T-helper 1 cell (primary cell): ENCODE measurements around the gene PLD5.
"Not testable (repeated sequence)": the region's sequence is repeated elsewhere in the genome, so short reads cannot be mapped to it uniquely, and the experiment has no call there.

ENCODE experiments used
- DNase-seq, 5 donors: peaks; one replicate each; pipeline ENCODE4 v3.0.0-alpha.2; 2012 to 2020

The PLD5 gene

DNA sequence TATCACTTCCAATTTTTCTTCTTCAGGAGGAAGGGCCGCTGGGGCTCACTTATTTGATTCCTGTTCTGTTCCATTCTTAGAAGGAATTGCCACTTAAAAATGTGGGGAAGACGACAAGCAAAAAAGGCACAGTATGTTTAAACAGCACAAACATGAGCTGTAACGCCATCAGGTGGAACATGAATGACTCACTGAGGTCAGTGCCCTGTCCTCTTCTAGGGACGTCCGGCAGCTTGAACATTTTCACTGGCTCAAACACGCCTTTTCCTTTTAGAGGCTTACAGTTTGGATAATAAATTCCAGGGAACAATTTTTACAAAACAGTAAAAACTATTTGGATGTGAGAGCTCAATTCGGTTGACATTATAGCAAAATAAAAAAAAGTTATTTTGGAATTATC lies 260.1 kb downstream of the PLD5 start:
- not testable (repeated sequence) for DNase-seq

DNA sequence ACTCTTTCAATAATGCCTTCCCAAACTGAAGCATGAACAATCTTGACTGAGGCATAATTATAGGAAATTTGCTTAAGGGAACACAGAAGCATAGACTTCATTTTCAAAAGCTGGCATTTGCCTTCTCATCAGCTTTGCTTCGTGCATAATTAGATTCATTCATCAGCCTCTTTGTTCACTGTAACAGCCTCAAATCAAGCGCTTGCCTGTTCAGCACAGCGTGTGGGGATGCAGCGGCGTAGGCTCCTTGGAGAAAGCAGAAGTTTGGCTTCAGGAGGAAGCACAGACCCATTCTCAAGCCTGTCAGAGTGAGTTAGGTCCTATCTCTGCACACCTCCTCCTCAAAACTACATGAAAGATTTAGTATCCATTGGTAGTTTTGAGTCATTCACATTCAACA lies 279.2 kb downstream of the PLD5 start:
- no peak for DNase-seq

DNA sequence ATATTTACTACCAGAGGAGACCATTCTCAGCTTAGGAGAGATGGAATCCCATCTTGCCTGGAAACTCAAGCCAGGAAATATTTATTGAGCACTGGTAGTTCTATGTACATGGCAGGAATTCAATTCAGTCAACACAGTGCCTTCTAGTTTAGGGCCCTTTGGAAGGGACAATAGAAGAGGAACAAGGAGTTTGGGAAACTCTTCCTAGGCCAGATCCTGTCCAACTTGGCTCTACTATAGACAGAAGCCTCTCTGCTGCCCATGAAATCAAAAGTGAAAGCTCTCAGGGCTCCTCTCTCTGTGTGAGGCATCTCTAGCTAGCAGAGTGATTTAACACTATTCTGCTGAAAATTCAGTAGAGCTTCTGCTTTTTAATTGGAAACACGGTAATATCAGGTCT lies 281.0 kb downstream of the PLD5 start:
- no peak for DNase-seq

DNA sequence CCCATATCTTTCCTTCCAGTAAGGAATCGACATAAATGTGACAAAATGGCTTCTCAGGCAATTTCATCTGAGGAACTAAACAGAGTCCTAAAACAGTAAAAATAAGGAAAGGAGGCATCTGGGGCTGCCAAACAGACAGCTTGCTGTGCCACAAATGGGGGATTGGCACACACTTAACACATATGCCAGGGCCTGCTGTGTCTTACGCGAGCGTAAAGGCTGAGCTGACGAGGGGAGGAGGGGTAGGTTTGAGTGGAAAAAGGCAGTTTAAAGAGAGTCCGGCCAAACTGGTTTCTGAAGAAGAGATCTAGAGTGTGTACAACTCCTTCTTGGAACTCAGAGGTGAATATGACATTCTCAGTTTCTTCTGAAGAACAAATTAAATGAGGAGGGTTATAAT lies 281.5 kb downstream of the PLD5 start:
- no peak for DNase-seq

DNA sequence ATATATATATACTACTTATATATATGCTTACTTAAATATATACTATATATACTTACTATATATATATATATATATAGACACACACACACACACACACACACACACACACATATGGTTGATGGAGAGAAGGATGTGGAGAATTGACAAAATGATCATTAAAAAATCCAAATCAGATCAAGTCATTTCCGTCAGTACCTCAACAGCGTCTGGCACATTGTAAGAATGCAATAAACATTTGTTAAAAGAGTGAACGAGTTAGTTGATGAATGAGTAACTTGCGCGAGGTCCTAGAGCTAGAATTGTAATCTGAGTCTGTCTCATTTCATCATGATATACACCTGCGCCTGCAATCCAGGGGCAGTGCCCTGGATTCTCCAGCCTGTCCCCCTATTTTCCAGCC lies 282.6 kb downstream of the PLD5 start:
- DNase-seq: no peak

DNA sequence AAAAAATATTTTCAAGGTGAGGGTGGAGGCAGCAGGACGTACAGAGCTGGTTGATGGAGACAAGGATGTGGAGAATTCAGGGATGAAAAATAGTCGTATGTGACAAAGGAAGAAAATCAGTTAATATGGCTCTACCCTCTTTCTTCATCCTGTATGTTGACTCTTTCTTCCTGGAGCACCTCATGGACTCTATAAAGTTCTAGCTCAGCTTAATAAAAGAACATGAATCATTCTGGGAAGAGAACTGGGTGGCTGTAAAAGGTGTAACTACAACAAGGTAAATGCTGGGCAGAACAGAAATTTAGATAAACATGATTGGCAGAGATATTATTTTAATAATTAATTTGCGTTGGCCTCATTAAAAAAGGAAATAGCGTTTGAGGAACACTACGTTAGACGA lies 283.8 kb downstream of the PLD5 start:
- DNase-seq: no peak

DNA sequence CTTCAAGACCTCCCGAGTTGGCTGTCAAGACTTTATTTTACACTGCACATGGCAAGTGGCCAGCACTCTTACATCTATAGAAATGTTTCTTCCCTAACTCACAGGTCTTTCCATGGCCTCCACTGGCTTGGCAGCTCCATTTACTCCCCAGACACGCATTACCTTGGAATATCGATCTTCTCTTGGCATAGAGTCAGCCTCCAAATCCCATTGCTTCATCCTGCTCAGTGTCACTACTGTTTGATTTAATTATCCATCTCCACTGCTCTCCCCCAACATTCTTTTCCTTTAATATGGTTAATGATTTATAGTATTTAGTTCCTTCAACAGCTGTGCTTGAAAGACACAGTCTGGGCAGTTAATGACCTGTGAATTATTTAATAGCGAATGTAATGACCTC lies 284.4 kb downstream of the PLD5 start:
- no peak for DNase-seq

DNA sequence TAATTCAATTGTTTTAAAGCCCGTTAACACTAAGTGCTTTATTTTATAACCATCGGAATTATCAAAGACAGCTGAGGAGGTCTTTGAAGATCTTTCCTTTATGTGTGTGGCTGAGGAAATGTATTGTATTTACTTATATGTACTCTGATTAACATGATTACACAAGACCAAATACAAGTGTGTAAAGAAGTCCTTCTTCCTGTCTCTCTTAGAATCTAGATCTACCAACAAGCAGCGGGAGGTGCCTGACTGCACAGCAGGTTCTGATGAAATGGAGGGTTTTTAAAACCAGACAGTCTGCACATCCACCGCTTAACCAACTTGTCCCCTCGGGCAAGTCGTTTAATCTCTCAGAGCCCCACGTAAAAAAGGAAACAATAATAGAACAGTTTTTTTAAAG lies 285.1 kb downstream of the PLD5 start:
- no peak for DNase-seq

DNA sequence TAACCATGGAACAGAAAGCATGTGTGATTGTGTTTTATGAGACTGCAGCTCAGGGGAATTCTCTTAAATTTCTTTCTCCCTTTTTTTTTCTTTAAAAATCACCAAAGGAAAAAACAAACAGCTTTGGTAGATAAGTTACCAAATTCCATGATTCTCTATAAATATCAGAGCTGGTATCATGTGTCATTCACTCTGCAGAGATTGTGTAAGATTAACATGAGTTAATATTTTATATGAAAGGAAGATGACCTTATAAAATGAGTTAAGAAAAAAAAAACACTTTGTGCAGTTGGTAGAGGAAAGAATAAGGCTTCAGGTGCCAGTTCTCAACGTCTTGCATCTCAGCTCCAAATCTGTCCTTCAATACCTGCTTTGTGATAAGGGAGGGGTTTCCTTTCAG lies 287.4 kb downstream of the PLD5 start:
- no peak for DNase-seq

DNA sequence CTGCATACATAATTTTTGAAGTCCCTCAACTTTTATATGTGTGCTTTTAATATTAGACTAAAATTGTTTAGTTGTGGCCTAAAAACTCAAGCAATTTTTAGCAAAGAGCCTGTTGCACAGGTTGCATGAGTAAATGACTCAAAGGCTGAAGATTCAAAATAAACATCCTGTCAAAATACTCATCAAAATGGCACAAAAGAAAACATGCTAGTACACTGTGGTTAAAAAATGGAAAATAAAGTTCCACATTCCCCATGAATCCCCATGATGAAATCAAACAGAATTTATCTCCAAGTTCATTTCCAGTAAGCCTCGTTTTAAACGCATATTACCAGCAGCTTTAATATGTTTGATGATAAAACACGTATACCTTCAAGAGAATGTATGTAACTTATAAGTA lies 295.5 kb downstream of the PLD5 start:
- DNase-seq: no peak

DNA sequence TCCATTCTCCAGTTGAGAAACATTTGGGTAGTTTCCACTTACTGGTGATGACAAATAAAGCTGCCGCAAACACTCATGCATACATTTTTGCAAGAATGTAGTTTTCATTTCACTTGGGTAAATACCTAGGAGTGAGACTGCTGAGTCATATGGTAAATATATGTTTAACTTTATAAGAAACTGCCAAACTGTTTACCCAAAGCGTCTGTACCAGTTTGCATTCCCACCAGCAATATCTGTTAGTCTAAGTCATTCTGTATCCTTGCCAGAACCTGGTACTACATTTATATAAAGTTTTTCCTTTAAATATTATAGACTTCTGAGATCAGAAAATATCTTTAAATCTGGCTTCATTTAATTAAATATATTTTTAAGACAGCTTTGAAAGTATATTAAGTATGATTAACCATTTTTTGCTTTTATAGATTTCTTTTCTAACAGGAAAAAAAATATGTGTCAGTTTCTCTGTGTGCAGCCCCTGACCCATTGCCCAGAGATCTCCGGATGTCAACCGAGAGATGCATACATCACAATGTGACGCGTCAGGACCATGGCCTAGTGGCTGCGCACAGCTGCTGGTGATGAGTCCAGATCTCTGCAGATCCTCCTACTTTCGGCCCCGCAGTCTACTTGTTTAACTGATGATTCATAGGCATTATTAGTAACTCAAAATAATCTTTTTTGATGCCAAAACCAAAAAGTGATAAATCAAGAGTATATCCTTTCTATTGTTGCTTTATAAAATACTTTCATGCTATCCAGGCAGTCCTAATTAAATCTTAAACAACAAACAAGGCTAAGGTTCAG lies 298.5 kb downstream of the PLD5 start:
- DNase-seq: no peak

DNA sequence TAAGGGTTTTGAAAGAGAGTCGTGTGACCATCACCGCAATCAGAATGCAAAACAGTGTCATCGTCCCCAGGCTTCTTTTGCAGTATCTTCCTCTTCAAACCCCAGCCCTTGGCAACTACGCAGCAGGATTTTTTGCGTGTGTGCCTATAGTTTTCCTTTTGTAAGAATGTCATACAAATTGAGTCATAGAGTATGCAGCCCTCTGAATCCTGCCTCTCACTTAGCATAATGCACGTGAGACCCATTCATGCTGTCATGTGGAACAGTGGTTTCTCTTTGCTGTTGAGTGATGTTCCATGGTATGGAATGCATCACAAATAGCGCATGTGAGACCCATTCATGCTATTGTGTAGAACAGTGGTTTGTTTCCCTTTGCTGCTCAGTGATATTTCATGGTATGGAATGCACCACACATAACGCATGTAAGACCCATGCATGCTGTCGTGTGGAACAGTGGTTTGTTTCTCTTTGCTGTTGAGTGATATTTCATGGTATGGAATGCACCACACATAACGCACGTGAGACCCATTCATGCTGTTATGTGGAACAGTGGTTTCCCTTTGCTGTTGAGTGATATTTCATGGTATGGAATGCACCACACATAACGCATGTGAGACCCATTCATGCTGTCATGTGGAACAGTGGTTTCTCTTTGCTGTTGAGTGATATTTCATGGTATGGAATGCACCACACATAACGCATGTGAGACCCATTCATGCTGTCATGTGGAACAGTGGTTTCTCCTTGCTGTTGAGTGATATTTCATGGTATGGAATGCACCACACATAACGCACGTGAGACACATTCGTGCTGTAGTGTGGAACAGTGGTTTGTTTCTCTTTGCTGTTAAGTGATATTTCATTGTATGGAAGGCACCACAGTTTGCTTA lies 299.4 kb downstream of the PLD5 start:
- not testable (repeated sequence) for DNase-seq

DNA sequence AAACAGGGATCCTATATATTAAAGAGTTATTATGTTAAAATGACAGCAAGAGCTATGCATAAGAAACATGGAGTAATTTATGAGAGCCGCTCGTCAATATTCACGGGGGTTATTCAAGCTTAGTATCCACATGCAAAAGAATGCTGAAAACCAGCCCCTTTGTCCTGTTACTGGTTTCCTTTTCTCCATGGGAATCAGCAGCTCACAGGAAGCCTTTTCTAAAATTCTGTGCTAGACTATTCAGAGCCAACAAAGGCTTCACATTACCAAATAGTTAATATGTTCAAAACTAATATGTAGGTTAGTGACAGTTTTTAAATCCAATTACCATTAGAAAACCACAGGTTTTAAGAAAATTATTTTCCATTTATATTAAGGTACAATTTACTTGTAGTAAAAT lies 300.0 kb downstream of the PLD5 start:
- DNase-seq: no peak

DNA sequence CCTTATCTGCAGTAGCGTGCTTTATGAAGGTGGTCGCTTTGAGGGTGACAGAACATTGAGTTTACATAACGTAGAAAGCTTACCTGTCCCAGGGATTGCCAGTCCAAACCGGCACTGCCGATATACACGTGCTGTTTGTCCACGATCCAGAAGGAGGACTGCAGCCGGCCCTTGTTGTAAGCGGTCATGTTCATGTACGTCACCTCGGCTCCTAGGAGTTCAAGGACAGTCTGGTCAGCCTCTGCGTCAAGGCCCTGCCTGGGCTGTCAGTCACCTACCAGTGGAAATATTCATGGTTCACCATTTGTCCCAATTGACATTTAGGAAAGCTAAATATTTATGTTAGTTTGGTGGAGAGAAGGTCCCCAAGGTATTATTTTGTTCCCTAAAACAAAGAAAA lies 304.6 kb downstream of the PLD5 start:
- DNase-seq: no peak

DNA sequence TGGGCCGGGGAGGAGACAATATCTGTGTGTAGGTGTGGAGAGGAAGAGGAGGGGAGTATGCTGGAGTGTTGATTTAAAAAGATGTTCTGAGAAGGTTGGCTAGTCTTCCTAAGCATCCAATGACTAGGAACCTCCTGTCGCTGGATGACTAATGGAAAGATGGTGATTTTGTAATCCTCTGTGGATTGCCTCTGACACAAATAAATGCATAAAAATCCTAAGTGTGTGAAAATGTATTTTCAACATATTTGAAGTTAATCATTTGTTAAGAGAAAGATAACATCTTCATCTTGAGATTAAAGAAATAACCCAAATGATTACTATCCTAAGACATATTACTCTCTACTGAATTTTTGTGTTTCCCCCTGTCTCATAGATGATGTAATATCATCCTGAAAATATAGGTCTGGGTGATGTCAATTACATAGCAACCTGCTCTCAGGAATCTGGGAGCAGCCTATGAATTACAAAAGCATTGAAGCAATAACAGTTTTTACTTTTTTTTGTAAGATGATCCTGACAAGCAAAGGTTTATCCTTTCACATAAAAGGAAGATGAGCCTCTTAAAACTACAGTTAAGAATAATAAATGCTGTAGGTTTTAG lies 305.1 kb downstream of the PLD5 start:
- no peak for DNase-seq

DNA sequence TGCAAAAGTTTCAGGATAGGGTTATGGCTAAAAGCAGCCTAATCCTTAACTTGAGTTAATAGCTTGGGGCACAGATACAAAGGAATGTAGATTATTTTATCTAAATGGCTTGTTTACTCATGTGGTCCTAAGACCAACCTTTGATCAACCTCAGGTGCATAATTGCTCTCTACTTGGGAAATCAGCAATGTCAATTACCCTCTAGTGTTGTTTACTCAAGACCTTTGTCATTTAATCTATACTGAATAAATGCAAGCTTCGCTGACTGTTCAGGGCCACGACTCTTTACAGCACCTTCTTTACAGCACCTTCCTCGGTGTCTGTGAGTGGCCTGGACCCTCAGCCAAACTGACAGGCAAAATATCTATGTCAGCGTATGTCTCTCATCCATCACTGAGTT lies 308.1 kb downstream of the PLD5 start:
- no peak for DNase-seq

DNA sequence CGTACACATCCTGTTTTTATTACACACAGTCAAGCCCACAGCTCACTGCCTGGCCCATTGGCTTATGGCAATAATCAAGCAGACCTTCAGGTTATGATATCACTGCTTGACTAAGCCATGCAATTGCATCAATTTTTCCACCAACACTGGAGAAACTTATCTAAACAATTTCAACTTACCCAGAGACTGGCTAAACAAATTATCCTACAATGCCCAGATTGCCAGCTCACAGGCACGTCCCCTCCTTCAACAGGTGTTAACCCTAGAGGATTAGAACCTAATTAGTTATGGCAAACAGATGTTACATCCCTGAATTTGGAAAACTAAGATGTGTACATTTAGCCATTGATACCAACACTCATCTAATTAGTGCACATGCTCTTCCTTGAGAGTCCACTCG lies 310.0 kb downstream of the PLD5 start:
- DNase-seq: not testable (repeated sequence)

DNA sequence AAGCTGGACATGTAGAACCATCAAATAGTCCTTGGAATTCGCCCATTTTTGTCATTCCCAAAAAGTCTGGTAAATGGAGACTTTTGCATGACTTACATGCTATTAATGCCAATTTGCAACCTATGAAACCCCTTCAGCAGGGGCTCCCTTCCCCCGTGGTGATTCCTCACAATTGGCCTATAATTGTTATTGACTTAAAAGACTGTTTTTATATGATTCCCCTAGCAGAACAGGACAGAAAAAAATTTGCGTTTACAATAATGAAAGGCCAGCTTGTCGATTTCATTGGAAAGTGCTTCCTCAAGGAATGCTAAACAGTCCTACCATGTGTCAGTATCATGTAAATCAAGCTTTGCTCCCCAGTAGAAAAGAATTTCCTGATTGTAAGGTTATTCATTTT lies 311.5 kb downstream of the PLD5 start:
- not testable (repeated sequence) for DNase-seq

DNA sequence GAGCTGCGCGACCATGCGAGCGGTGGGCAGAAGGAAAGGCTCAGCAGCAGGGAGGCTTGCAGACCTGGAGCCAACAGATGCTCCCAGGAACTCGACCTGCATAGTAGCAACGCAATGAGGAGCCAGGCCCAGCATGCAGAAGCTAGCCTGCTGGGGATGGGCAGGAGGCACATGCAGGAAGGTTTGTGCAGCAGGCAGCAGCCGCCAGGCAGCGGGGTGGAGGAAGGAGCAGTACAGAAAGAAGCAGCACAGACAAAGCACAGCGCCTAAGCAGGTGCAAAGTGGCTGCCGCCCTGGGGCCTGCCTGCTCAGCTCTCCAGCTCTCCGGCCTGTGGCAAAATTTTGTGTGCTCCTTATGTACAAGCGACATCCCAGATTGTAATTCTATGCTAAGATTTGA lies 312.1 kb downstream of the PLD5 start:
- no peak for DNase-seq

DNA sequence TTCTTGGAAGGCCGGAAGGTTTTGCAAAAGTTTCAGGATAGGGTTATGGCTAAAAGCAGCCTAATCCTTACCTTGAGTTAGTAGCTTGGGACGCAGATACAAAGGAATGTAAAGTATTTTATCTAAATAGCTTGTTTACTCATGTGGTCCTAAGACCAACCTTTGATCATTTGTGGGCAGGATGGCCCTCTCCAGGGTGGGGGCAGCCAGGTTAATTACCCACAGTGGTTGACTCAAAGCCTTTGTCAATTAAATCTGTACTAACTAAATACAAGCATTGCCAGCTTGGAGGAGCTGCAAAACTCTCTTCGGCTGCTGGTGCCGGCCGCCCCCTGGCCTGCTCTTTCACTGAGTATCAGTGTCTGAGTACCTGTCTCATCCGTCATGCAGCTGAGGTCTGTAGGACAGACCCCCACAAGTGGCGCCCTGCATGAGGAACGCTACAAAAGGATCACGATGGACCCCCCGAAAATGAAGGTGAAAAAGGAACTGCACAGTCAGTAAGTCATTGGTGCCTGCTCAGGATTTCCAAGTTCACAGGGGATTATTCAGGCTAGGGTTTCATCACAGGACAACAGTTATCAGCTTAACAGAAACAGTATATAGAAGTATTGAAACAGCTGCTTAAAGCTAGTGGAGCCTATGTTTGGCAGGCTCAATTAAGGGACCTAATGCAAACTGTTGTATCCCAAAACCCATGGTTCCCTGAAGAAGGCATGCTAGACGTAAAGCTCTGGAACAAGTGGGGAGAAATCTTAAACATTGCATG lies 313.1 kb downstream of the PLD5 start:
- no peak for DNase-seq

DNA sequence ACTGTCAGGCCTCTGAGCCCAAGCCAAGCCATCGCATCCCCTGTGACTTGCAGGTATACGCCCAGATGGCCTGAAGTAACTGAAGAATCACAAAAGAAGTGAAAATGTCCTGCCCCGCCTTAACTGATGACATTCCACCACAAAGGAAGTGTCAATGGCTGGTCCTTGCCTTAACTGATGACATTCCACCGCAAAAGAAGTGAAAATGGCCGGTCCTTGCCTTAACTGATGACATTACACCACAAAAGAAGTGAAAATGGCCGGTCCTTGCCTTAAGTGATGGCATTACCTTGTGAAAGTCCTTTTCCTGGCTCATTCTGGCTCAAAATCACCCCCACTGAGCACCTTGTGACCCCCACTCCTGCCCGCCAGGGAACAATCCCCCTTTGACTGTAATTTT lies 314.2 kb downstream of the PLD5 start:
- DNase-seq: not testable (repeated sequence)

DNA sequence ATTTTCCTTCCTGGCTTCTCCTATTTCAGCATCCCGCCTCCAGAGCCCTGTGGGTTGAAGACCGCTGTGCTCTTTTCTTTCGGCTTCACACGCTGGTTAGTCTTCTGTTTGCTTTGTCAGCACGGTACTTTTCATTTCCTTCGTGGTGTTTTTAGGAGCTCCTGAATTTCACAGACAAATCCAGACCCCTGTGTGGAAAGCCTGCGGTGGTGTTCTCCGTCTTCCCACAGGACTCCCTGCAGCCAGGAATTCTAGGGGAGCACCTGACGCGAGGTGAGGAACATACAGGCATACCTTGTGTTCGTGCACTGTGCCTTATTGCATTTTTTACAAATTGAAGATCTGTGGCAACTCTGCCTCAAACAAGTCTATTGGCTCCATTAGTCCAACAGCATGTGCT lies 315.4 kb downstream of the PLD5 start:
- DNase-seq: no peak

DNA sequence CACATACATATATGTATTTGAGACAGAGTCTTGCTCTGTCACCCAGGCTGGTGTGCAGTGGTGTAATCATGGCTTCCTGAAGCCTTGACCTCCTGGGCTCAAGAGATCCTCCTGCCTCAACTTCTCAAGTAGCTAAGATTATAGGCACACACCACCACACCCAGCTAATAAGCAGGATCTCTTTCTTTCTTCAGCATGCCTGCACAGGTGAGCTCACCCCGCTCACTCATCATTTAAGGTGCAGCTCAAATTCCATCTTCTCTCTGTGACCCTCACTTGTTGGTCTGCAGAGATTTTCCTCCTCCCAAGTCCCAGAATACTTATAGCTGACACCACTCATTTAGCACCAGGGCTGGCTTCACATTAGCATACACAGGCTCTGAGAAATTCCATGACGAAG lies 316.5 kb downstream of the PLD5 start:
- DNase-seq: no peak
